Spleen (tissue), 11 donors: Measurements from ENCODE around the gene PTX4. TPM values are rescaled to one million over a fixed set of nuclear protein-coding genes. Genes with fewer than 3 reads are reported as not detected.
A peak's percentile ranks its signal among the peaks of the same experiment; 100 is the strongest.

ENCODE experiments used
- DNase-seq: peaks from one replicate; pipeline ENCODE4 v3.0.0-alpha.2; 2020
- H3K27ac ChIP-seq, 8 donors: fragments of 200-600 bp; sonication (generic) in 7 of 8; 1 replicate in 4 of 8; 2 replicates in 4 of 8; pipeline versions ENCODE4 v1.5.0 to v1.8.0; 2016 to 2021; ENCODE audit warnings: inconsistent platforms in 4 of 8, mild to moderate bottlenecking in 4 of 8, moderate library complexity in 1 of 8
- H3K27me3 ChIP-seq, 7 donors: fragments of 200-600 bp; sonication (generic) in 6 of 7; replicated peaks in 1 of 7; 1 replicate in 4 of 7; 2 replicates in 3 of 7; pipeline versions ENCODE4 v1.5.0 to v1.8.0; 2016 to 2021; ENCODE audit warnings: inconsistent platforms in 3 of 7, mild to moderate bottlenecking in 1 of 7
- H3K36me3 ChIP-seq, 6 donors: fragments of 200-600 bp; sonication (generic) in 5 of 6; 1 replicate in 4 of 6; 2 replicates in 2 of 6; pipeline versions ENCODE4 v1.5.0 to v1.8.0; 2016 to 2021; ENCODE audit warnings: inconsistent platforms in 2 of 6
- H3K4me1 ChIP-seq, 6 donors: fragments of 200-600 bp; sonication (generic) in 5 of 6; 1 replicate in 3 of 6; 2 replicates in 3 of 6; pipeline versions ENCODE4 v1.5.0 to v1.8.0; 2016 to 2021; ENCODE audit warnings: inconsistent platforms in 3 of 6
- H3K4me3 ChIP-seq, 8 donors: fragments of 200-600 bp; sonication (generic) in 7 of 8; 1 replicate in 4 of 8; 2 replicates in 4 of 8; pipeline versions ENCODE4 v1.5.0 to v1.8.0; 2016 to 2021; ENCODE audit warnings: inconsistent platforms in 4 of 8, mild to moderate bottlenecking in 4 of 8, moderate library complexity in 2 of 8
- H3K9me3 ChIP-seq, 8 donors: fragments of 200-600 bp; sonication (generic) in 7 of 8; 1 replicate in 4 of 8; 2 replicates in 4 of 8; pipeline versions ENCODE4 v1.5.0 to v1.8.0; 2016 to 2021; ENCODE audit warnings: inconsistent platforms in 4 of 8
- CTCF ChIP-seq, 11 experiments: fragments of 200-600 bp in 7 of 11; fragments of 450-650 bp in 4 of 11; sonication (generic) in 4 of 11; IDR thresholded peaks in 8 of 11; conservative IDR thresholded peaks in 3 of 11; 1 replicate in 7 of 11; 2 replicates in 4 of 11; pipeline versions ENCODE4 v1.4.0 to v1.8.0; 2016 to 2021; ENCODE audit warnings: antibody characterized with exemption in 11 of 11, inconsistent platforms in 4 of 11, mild to moderate bottlenecking in 1 of 11
- POLR2A ChIP-seq, 3 donors: fragments of 450-650 bp; IDR thresholded peaks; one replicate each; pipeline ENCODE4 v1.5.1; 2017; ENCODE audit warnings: antibody characterized with exemption in 3 of 3, mild to moderate bottlenecking in 1 of 3
- POLR2AphosphoS5 ChIP-seq, 3 donors: sonication (generic); formaldehyde crosslinking; IDR thresholded peaks; one replicate each; pipeline ENCODE4 v1.5.1; 2017; ENCODE audit warnings: antibody characterized with exemption in 3 of 3
- WGBS, 5 donors: extraction: QIAGEN DNeasy Blood & Tissue Kit in 3 of 5; methylation state at CpG; one replicate each; pipeline versions ENCODE4 v1.1.5 to v1.1.7; 2013 to 2018; 5-methylcytosine and 5-hydroxymethylcytosine counted together
- intact Hi-C: fragments of 100-400 bp; cut with DNase I; formaldehyde crosslinking; loops from one replicate; pipeline ENCODE4 v1.15.0; 2023; ENCODE audit warnings: low total_unique reads
- polyA plus RNA-seq, 3 donors: library from polyadenylated mRNA; stranded (reverse); fragments of 200-250 nt; gene quantifications; one replicate each; pipeline ENCODE4 v1.2.1, GENCODE V29; 2013
- total RNA-seq, 7 donors: library from RNA; depleted of rRNA in 3 of 7; stranded (reverse); fragments of >200 nt in 3 of 7; fragmentation: NEBNext Ultra II Directional in 4 of 7; extraction: Animal tissue kit (Norgen Biotek cat#: 25700) in 4 of 7; gene quantifications; one replicate each; pipeline versions ENCODE4 v1.1.0 to v1.2.1, GENCODE V29; 2016 to 2021
- donor health status: healthy with polysubstance abuse.
- donor health status: DM: no; HTN: no; CAD: no; lungs with moderate emphysema.
- donor health status: DM: no; HTN: no; CAD: no.
- donor health status: Bipolar disorder and iron deficiency.
- donor health status: healthy.
- donor health status: DM: no; HTN: no; CAD: no.
- donor health status: DM: yes; HTN: yes; CAD: no.

PTX4 gene
- total and polyA plus RNA-seq, 10 donors: 0.03 to 0.85 (median 0.44) TPM; not detected in 3

GRCh38 chr16:1451702-1452392, 36.9 kb downstream of the PTX4 start:
- no peaks in the 10 kb centered on the region for H3K27me3 ChIP-seq
- DNase-seq: no peak
- H3K36me3 ChIP-seq: peaks cover 0 to 100% (median 95%) of the 10 kb centered on the region in 6 donors
- TF ChIP-seq CTCF (IDR thresholded peaks at IDR 0.05 in 8 of 11, conservative IDR thresholded peaks at IDR 0.05 in 3 of 11) (no peak), POLR2A (IDR thresholded peaks at IDR 0.05) (no peak), POLR2AphosphoS5 (IDR thresholded peaks at IDR 0.05) (peak in 1 of 3 donors; percentile 28)
- H3K4me3 ChIP-seq: no peak overlapping the region
- intact Hi-C loops: no loop called here
- 95 to 98% (median 96%) methylated on average over 29 to 34 of the region's 34 CpGs for WGBS, 5 donors
- H3K4me1 ChIP-seq: no peaks in the 10 kb centered on the region
- no peak overlapping the region for H3K27ac ChIP-seq
- H3K9me3 ChIP-seq: no peaks in the 10 kb centered on the region

- Histone ChIP-seq H3K9me3 (no peaks in the 10 kb centered on the region), H3K4me3 (no peak overlapping the region), H3K27ac (no peak overlapping the region), H3K4me1 (peaks cover 0 to 9% (median 0%) of the 10 kb centered on the region in 6 donors), H3K27me3 (no peaks in the 10 kb centered on the region), H3K36me3 (peaks cover 0 to 100% (median 97%) of the 10 kb centered on the region in 6 donors)
- 95 to 98% (median 95%) methylated on average over 12 to 21 of the region's 21 CpGs for WGBS, 5 donors
- intact Hi-C loops: no loop called here
- no peak for DNase-seq
- TF ChIP-seq POLR2AphosphoS5 (IDR thresholded peaks at IDR 0.05): no peak
- TF ChIP-seq POLR2A (IDR thresholded peaks at IDR 0.05): no peak
- no peak for TF ChIP-seq CTCF (IDR thresholded peaks at IDR 0.05 in 8 of 11, conservative IDR thresholded peaks at IDR 0.05 in 3 of 11)
Observed at GRCh38 chr16:1450841-1451240, 37.9 kb downstream of the PTX4 start.

GRCh38 chr16:1450218-1450617, 38.5 kb downstream of the PTX4 start:
- Histone ChIP-seq H3K27me3 (no peaks in the 10 kb centered on the region), H3K27ac (no peak overlapping the region), H3K4me1 (peaks cover 0 to 15% (median 2%) of the 10 kb centered on the region in 6 donors), H3K4me3 (no peak overlapping the region), H3K36me3 (peaks cover 0 to 100% (median 97%) of the 10 kb centered on the region in 6 donors), H3K9me3 (no peaks in the 10 kb centered on the region)
- 89 to 93% (median 90%) methylated on average over 9 to 29 of the region's 29 CpGs for WGBS, 5 donors
- DNase-seq: no peak
- TF ChIP-seq POLR2AphosphoS5 (IDR thresholded peaks at IDR 0.05): peak in 1 of 3 donors; percentile 17
- no peak for TF ChIP-seq POLR2A (IDR thresholded peaks at IDR 0.05)
- intact Hi-C loops: no loop called here

- 93 to 97% (median 96%) methylated on average over 20 to 25 of the region's 25 CpGs for WGBS, 5 donors
- Histone ChIP-seq H3K27ac (no peak overlapping the region), H3K4me1 (peaks cover 0 to 25% (median 2%) of the 10 kb centered on the region in 6 donors), H3K9me3 (no peaks in the 10 kb centered on the region), H3K36me3 (peaks cover 0 to 99% (median 90%) of the 10 kb centered on the region in 6 donors), H3K27me3 (no peaks in the 10 kb centered on the region), H3K4me3 (no peak overlapping the region)
- no peak for TF ChIP-seq CTCF (IDR thresholded peaks at IDR 0.05 in 8 of 11, conservative IDR thresholded peaks at IDR 0.05 in 3 of 11)
- TF ChIP-seq POLR2A (IDR thresholded peaks at IDR 0.05): no peak
- peak in 1 of 3 donors; percentile 18 for TF ChIP-seq POLR2AphosphoS5 (IDR thresholded peaks at IDR 0.05)
- DNase-seq: no peak
- intact Hi-C loops: no loop called here
Observed at GRCh38 chr16:1449201-1449788, 39.4 kb downstream of the PTX4 start.
